Erythroblast (primary cell): Measurements from ENCODE around the gene NLRP9.
A peak's percentile ranks its signal among the peaks of the same experiment; 100 is the strongest.

Experiments used
- GATA1 ChIP-seq: IDR thresholded peaks from 2 replicates; pipeline ENCODE4 v1.6.1; 2011; ENCODE audit warnings: low read depth, mild to moderate bottlenecking, control low read depth, low read length, moderate library complexity
- POLR2A ChIP-seq: IDR thresholded peaks from 2 replicates; pipeline ENCODE4 v1.6.1; 2011; ENCODE audit warnings: mild to moderate bottlenecking, low read length

- TF ChIP-seq POLR2A (no peak), GATA1 (peak; percentile 44)
Measured at GRCh38 chr19:55702131-55702627, 36.0 kb downstream of the NLRP9 start.
